ENCODE data around the gene LNP1. TPM values are rescaled to one million over a fixed set of nuclear protein-coding genes. Genes with fewer than 3 reads are reported as not detected.

LNP1 gene
- total RNA-seq, 1 donor from 2014 or later, result 2.7 TPM

DNA sequence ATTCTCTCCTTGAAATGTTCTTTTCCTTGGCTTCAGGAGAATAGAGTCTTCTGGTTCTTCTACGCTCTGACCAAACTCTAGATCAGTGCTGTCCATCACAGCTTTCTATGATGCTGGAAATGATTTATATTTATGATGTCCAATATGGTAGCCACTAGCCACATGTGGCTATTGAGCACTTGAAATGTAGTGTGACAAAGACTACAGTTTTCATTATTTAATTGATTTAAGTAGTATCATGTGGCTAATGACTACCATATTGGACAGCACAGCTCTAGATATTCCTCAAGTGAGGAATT lies 2.9 kb downstream of the LNP1 start:
- DNase-seq (ENCODE audit: low spot score, unreplicated experiment), result no peak
- Mint-ChIP-seq H3K4me3 (ENCODE audit: low read depth) (no peak overlapping the region), H3K27me3 (no peaks in the 10 kb centered on the region), H3K4me1 (ENCODE audit: low read depth) (peaks cover 29% of the 10 kb centered on the region), H3K9me3 (ENCODE audit: low read depth) (peaks cover 3% of the 10 kb centered on the region), H3K27ac (no peak overlapping the region), H3K36me3 (ENCODE audit: insufficient read depth) (peaks cover 9% of the 10 kb centered on the region)
- TF ChIP-seq, protein P1, sequence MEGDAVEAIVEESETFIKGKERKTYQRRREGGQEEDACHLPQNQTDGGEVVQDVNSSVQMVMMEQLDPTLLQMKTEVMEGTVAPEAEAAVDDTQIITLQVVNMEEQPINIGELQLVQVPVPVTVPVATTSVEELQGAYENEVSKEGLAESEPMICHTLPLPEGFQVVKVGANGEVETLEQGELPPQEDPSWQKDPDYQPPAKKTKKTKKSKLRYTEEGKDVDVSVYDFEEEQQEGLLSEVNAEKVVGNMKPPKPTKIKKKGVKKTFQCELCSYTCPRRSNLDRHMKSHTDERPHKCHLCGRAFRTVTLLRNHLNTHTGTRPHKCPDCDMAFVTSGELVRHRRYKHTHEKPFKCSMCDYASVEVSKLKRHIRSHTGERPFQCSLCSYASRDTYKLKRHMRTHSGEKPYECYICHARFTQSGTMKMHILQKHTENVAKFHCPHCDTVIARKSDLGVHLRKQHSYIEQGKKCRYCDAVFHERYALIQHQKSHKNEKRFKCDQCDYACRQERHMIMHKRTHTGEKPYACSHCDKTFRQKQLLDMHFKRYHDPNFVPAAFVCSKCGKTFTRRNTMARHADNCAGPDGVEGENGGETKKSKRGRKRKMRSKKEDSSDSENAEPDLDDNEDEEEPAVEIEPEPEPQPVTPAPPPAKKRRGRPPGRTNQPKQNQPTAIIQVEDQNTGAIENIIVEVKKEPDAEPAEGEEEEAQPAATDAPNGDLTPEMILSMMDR (IDR thresholded peaks at IDR 0.05; ENCODE audit: unreplicated experiment), result no peak

DNA sequence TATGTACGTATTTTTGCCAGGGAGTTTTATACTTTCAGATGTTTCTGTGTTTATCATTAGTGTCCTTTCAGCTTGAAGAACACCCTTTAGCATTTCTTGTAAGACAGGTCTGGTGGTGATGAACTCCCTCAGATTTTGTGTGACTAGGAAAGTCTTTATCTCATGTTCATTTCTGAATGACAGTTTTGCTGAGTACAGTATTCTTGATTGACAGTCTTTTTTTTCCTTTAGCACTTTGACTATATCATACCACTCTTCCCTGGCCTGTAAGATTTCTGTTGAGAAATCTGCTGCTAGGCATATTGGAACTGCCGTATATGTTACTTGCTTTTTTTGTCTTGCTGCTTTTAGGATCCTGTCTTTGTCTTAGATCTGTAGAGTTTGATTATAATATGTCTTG lies 5.8 kb downstream of the LNP1 start:
- peaks cover 14% of the 10 kb centered on the region for H3K36me3 Mint-ChIP-seq (ENCODE audit: insufficient read depth)
- DNase-seq (ENCODE audit: low spot score, unreplicated experiment), result no peak
- no peak overlapping the region for H3K27ac Mint-ChIP-seq
- no peaks in the 10 kb centered on the region for H3K27me3 Mint-ChIP-seq
- H3K9me3 Mint-ChIP-seq (ENCODE audit: low read depth), result peaks cover 3% of the 10 kb centered on the region
- peaks cover 13% of the 10 kb centered on the region for H3K4me1 Mint-ChIP-seq (ENCODE audit: low read depth)
- H3K4me3 Mint-ChIP-seq (ENCODE audit: low read depth), result no peak overlapping the region
- TF ChIP-seq, protein P1 (IDR thresholded peaks at IDR 0.05; ENCODE audit: unreplicated experiment), result no peak

DNA sequence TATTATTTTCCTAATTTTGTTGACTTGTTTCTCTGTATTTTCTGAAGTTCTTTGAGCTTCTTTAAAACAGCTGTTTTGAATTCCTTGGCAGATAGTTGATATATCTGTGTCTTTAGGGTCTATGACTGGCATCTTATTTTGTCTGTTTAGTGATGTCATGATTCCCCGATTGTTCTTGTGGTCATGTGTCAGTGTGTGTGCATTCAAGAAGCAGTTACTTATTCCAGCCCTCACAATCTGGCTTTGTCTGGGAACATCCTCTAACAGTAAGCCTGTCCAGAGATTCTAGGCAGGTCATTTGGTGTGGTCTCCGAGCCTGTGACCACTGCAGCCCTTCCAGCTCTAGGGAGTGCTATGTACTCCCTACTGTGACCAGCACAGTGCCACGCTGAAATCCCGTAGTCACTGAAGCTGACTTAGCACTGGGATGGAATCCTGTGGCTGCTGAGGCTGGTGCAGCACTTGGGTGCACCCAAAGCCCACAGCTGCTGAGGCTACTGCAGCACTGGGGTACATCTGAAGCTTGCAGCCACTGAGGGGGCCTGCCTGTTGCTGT lies 6.7 kb downstream of the LNP1 start:
- no peak overlapping the region for H3K27ac Mint-ChIP-seq
- H3K27me3 Mint-ChIP-seq, result no peaks in the 10 kb centered on the region
- peaks cover 7% of the 10 kb centered on the region for H3K4me1 Mint-ChIP-seq (ENCODE audit: low read depth)
- H3K4me3 Mint-ChIP-seq (ENCODE audit: low read depth), result no peak overlapping the region
- no peak for DNase-seq (ENCODE audit: low spot score, unreplicated experiment)
- H3K9me3 Mint-ChIP-seq (ENCODE audit: low read depth), result peaks cover 3% of the 10 kb centered on the region
- TF ChIP-seq, protein P1 (IDR thresholded peaks at IDR 0.05; ENCODE audit: unreplicated experiment), result no peak
- H3K36me3 Mint-ChIP-seq (ENCODE audit: insufficient read depth), result peaks cover 17% of the 10 kb centered on the region

DNA sequence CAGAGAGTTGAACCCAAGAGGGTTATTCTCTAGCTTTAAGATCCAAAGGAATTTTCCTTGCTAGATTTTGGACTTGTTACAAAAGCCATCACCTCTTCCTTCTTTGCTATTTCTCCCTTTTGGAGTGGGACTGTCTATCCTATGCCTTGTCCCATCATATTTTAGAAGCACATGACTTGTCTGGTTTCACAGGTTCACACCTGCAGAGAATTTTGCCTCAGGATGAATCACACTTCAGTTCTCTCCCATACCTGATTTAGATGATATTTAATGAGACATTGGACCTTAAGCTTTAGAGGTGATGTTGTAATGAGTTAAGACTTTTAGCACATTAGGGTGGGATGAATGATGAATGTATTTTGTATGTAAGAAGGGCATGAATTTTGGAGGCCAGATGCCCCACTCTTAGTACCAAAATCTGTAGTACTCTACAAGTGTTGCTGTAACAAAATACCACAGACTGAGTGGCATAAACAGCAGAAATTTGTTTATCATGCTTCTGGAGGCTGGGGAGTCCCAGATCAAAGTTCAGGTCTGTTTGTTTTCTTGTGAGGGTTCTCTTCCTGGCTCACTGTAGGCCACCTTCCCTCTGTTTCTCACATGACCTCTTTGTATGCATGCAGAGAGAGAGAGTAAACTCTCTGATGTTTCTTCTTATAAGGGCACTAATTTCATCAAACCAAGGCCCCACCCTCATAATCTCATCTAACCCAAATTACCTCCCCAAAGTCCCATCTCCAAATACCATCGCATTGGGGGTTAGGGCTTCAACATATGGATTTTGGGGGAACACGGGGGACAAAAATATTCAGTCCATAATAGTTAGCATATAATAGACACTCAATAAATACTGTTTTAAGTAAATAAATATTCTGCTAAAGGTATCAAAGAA lies 10.0 kb downstream of the LNP1 start:
- Mint-ChIP-seq H3K27ac (no peak overlapping the region), H3K9me3 (ENCODE audit: low read depth) (no peaks in the 10 kb centered on the region), H3K4me1 (ENCODE audit: low read depth) (no peaks in the 10 kb centered on the region), H3K27me3 (no peaks in the 10 kb centered on the region), H3K36me3 (ENCODE audit: insufficient read depth) (peaks cover 14% of the 10 kb centered on the region), H3K4me3 (ENCODE audit: low read depth) (no peak overlapping the region)
- no peak for DNase-seq (ENCODE audit: low spot score, unreplicated experiment)
- TF ChIP-seq, protein P1 (IDR thresholded peaks at IDR 0.05; ENCODE audit: unreplicated experiment), result no peak

DNA sequence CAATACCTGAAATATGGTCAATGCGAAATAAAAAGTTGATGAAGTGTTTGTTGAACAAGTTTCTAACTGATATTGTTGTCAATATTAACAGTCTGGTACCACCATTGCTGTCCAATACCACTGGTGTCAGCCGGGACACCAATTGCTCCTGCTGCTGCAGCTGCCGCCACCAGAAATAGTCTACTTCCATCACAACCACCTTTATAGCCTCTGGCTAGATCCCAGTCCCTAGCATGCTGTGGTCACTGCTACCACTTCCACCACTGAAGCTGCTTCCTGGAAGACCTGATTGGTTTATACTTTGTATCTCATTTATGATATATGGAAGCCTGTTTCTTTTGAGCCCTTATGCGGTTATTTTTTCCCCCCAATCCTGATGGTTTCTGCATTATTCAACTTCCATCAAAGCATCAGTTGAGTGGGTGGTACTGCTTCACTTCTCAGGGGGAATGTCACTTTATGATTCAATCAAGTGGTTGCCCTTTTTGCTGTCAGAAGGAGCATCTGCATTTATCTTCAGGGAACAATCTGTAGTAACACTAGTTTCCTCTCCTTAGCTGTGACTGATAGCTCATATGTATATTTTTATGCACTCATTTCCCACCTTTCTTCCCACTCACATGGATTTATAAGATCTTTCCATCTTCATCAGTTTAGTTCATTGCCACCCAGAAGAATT lies 11.7 kb downstream of the LNP1 start:
- TF ChIP-seq, protein P1 (IDR thresholded peaks at IDR 0.05; ENCODE audit: unreplicated experiment), result no peak
- H3K36me3 Mint-ChIP-seq (ENCODE audit: insufficient read depth), result peaks cover 9% of the 10 kb centered on the region
- no peaks in the 10 kb centered on the region for H3K4me1 Mint-ChIP-seq (ENCODE audit: low read depth)
- no peaks in the 10 kb centered on the region for H3K27me3 Mint-ChIP-seq
- no peak for DNase-seq (ENCODE audit: low spot score, unreplicated experiment)
- no peak overlapping the region for H3K27ac Mint-ChIP-seq
- H3K9me3 Mint-ChIP-seq (ENCODE audit: low read depth), result no peaks in the 10 kb centered on the region
- no peak overlapping the region for H3K4me3 Mint-ChIP-seq (ENCODE audit: low read depth)
